HCT116 (cell line): ENCODE data around the gene LMNTD2.

Source experiments
- CEBPB ChIP-seq: IDR thresholded peaks from 2 replicates; pipeline ENCODE4 v1.6.1; 2012; ENCODE audit warnings: low read depth
- EGR1 ChIP-seq: IDR thresholded peaks from 2 replicates; pipeline ENCODE4 v1.6.1; 2012; ENCODE audit warnings: low read depth
- EZH2 ChIP-seq: fragments of 200-600 bp; sonication (generic); IDR thresholded peaks from 2 replicates; pipeline ENCODE4 v1.6.1; 2017; ENCODE audit warnings: antibody characterized with exemption, mixed run types
- EZH2phosphoT487 ChIP-seq: fragments of 200-600 bp; IDR thresholded peaks from 2 replicates; pipeline ENCODE4 v1.6.1; 2018; ENCODE audit warnings: antibody characterized with exemption, borderline replicate concordance
- POLR2A ChIP-seq: IDR thresholded peaks from 2 replicates; pipeline ENCODE4 v1.7.0; 2011; ENCODE audit warnings: borderline replicate concordance; ENCODE audit not compliant: insufficient read depth, insufficient read length; ENCODE audit errors: extremely low read depth
- RAD21 ChIP-seq: IDR thresholded peaks from 2 replicates; pipeline ENCODE4 v1.6.1; 2012; ENCODE audit warnings: low read depth, mild to moderate bottlenecking
- SIN3A ChIP-seq: IDR thresholded peaks from 2 replicates; pipeline ENCODE4 v1.6.1; 2012; ENCODE audit warnings: low read depth
- SP1 ChIP-seq: IDR thresholded peaks from 2 replicates; pipeline ENCODE4 v1.6.1; 2012; ENCODE audit warnings: low read depth
- TCF7L2 ChIP-seq: IDR thresholded peaks from 2 replicates; pipeline ENCODE4 v1.7.0; 2011; ENCODE audit warnings: borderline replicate concordance, inconsistent platforms; ENCODE audit not compliant: insufficient read depth, insufficient read length; ENCODE audit errors: extremely low read depth
- YY1 ChIP-seq: IDR thresholded peaks from 2 replicates; pipeline ENCODE4 v1.6.1; 2011; ENCODE audit warnings: low read length, low read depth, moderate library complexity, mild to moderate bottlenecking; ENCODE audit not compliant: insufficient replicate concordance; ENCODE audit errors: extremely low read depth
- ZFX ChIP-seq: fragments of 450-650 bp; IDR thresholded peaks from 2 replicates; pipeline ENCODE4 v1.6.1; 2017
- ZNF274 ChIP-seq: fragments of 200-500 bp; sonication (Bioruptor generic); IDR thresholded peaks from 2 replicates; pipeline ENCODE4 v1.6.1; 2014; ENCODE audit warnings: mild to moderate bottlenecking, low read depth, low read length, inconsistent platforms
- TF ChIP-seq, protein P1 (sequence below), 3 experiments: fragments of 200-600 bp in 1 of 3; sonication (generic) in 1 of 3; IDR thresholded peaks in 2 of 3; conservative IDR thresholded peaks in 1 of 3; 2 replicates each; pipeline ENCODE4 v1.5.1; 2012 to 2017; ENCODE audit warnings: low read depth in 2 of 3, low read length in 2 of 3, antibody characterized with exemption in 1 of 3, borderline replicate concordance in 1 of 3, control low read depth in 1 of 3, mild to moderate bottlenecking in 1 of 3, mixed read lengths in 1 of 3, mixed run types in 1 of 3, moderate library complexity in 1 of 3; ENCODE audit not compliant: insufficient read depth in 1 of 3
- TF ChIP-seq, protein P2 (sequence below): IDR thresholded peaks from 2 replicates; pipeline ENCODE4 v1.6.1; 2011; ENCODE audit warnings: mild to moderate bottlenecking, low read length, moderate library complexity; ENCODE audit not compliant: insufficient replicate concordance; ENCODE audit errors: extremely low read depth

DNA sequence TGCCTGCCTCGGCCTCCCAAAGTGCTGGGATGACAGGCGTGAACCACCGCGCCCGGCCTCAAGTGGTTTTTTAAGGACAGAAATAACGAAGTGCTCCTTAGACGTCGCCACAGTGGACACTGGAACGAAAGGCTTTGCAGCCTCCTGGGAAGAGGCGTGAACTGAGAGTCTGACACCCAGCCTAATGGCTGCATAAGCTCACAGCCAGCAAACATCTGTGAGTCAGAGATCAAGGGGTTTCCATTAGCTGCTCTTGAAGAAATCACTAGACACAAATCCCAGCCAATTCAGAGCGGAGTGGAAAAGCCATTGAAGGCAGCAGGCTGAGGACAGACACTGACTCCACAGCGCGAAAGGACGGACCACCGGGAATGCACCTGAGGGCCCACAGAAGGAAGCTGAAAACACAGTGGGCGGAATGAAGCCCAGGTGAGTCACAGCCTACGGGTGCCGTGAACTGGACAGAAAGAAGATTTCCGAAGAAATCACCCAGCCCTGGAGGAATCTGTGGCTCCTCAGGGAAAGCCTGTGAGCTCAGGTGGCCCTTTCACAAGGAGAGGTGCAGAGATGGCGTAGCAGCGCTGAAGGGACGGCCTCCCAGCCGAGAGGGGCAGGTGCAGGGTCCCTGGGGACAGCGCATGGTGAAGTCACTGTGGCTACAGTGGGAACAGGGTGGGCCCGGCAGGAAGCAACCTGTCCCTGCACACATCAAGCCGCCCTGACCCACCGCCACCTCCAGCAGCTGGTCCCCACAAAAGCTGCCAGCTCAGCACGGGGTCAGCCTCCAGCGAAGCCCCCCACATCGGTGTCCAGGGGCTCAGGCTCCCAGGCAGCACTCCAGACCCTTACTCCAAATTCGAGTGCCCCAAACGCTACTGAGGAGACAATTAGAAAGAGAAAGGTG, 11.6 kb downstream of the LMNTD2 start:
- no peak for TF ChIP-seq SP1
- TF ChIP-seq ZFX, result no peak
- no peak for TF ChIP-seq ZNF274
- TF ChIP-seq, protein P1, sequence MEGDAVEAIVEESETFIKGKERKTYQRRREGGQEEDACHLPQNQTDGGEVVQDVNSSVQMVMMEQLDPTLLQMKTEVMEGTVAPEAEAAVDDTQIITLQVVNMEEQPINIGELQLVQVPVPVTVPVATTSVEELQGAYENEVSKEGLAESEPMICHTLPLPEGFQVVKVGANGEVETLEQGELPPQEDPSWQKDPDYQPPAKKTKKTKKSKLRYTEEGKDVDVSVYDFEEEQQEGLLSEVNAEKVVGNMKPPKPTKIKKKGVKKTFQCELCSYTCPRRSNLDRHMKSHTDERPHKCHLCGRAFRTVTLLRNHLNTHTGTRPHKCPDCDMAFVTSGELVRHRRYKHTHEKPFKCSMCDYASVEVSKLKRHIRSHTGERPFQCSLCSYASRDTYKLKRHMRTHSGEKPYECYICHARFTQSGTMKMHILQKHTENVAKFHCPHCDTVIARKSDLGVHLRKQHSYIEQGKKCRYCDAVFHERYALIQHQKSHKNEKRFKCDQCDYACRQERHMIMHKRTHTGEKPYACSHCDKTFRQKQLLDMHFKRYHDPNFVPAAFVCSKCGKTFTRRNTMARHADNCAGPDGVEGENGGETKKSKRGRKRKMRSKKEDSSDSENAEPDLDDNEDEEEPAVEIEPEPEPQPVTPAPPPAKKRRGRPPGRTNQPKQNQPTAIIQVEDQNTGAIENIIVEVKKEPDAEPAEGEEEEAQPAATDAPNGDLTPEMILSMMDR (IDR thresholded peaks at IDR 0.05 in 2 of 3, conservative IDR thresholded peaks at IDR 0.05 in 1 of 3; ENCODE audit: borderline replicate concordance in 1 of 3, insufficient read depth in 1 of 3, low read depth in 2 of 3, low read length in 2 of 3), result no peak
- TF ChIP-seq SIN3A, result no peak
- no peak for TF ChIP-seq POLR2A
- TF ChIP-seq EZH2, result no peak
- TF ChIP-seq, protein P2, sequence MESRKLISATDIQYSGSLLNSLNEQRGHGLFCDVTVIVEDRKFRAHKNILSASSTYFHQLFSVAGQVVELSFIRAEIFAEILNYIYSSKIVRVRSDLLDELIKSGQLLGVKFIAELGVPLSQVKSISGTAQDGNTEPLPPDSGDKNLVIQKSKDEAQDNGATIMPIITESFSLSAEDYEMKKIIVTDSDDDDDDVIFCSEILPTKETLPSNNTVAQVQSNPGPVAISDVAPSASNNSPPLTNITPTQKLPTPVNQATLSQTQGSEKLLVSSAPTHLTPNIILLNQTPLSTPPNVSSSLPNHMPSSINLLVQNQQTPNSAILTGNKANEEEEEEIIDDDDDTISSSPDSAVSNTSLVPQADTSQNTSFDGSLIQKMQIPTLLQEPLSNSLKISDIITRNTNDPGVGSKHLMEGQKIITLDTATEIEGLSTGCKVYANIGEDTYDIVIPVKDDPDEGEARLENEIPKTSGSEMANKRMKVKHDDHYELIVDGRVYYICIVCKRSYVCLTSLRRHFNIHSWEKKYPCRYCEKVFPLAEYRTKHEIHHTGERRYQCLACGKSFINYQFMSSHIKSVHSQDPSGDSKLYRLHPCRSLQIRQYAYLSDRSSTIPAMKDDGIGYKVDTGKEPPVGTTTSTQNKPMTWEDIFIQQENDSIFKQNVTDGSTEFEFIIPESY, result no peak
- TF ChIP-seq EGR1, result no peak
- no peak for TF ChIP-seq CEBPB
- no peak for TF ChIP-seq YY1
- TF ChIP-seq EZH2phosphoT487, result no peak
- TF ChIP-seq RAD21, result no peak
- no peak for TF ChIP-seq TCF7L2
